ENCODE results near the gene TDRD9. TPM values are rescaled to one million over a fixed set of nuclear protein-coding genes. Genes with fewer than 3 reads are reported as not detected.

Gene TDRD9
- total RNA-seq, 1 donor from 2014 or later: 0.53 TPM

DNA sequence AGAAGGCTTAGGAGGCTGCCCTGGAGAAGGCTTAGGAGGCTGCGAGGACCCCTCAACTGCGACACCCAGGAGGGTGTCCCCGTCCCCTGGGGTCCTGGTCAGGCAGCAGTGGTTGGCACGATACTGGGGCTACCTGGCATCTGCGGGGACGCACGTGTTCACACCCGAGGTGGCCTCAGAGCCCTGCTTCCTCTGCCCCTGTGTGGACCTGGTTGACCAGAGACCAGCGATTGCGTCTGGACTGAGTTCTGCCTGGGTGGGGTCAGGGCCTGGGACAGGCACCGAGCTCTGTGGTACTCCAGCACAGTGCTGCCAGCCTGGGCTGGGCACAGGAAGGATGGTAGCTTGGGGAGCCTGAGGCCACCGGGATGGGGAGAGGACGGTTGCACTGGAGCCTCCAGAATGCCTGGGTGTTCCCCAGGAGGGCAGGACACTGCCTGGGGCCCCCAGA is 158.0 kb downstream of the TDRD9 start:
- TF ChIP-seq, protein P1, sequence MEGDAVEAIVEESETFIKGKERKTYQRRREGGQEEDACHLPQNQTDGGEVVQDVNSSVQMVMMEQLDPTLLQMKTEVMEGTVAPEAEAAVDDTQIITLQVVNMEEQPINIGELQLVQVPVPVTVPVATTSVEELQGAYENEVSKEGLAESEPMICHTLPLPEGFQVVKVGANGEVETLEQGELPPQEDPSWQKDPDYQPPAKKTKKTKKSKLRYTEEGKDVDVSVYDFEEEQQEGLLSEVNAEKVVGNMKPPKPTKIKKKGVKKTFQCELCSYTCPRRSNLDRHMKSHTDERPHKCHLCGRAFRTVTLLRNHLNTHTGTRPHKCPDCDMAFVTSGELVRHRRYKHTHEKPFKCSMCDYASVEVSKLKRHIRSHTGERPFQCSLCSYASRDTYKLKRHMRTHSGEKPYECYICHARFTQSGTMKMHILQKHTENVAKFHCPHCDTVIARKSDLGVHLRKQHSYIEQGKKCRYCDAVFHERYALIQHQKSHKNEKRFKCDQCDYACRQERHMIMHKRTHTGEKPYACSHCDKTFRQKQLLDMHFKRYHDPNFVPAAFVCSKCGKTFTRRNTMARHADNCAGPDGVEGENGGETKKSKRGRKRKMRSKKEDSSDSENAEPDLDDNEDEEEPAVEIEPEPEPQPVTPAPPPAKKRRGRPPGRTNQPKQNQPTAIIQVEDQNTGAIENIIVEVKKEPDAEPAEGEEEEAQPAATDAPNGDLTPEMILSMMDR (IDR thresholded peaks at IDR 0.05; ENCODE audit: insufficient read depth, low read length, severe bottlenecking): no peak
- DNase-seq (ENCODE audit: low read depth): no peak
- FAIRE-seq: no peak
- Histone ChIP-seq H3K4me3 (ENCODE audit: low read depth, low read length) (no peak overlapping the region), H3K36me3 (ENCODE audit: control insufficient read depth, insufficient read depth, low read length) (no peaks in the 10 kb centered on the region), H3K27me3 (ENCODE audit: control insufficient read depth, insufficient read depth, low read length) (peaks cover 2% of the 10 kb centered on the region)

DNA sequence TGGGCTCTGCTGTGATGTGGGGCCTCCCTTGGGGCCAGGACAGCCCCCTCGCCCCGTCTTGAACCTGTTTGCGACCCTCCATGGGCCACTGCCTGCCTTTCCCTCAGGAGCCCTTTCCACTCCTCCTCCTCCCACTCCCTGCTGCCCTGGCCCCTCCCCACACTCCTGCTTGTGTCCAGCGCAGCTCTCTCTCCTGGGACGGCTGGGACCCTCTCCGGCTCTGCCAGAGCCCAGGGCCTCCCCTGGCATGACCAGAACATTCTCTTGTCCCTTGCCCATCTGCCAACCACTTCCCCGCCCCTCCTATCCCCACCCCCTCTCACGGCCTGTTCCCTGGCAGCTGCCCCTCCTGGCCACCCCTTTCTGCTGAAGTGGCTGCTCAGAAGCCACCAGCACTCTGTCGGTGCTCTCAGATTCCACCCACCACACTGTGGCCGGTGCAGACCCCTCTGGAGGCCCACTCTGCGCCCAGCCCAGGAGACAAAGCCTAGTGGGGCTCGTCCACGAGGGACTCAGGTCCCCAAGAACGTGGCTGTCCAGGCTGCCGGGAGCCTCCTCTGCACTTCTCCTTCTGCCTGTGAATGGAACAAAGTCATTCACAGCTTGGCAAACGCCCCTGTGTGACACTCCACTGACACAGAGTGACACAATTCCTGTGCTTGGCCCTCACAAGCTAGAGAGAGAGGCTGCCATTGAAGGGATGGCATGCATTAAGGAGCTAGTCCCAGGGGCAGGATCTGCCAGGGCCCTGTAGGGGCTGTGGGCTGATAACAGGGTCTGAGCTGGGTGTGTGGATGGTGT is 158.6 kb downstream of the TDRD9 start:
- H3K27me3 ChIP-seq (ENCODE audit: control insufficient read depth, insufficient read depth, low read length): peaks cover 2% of the 10 kb centered on the region
- FAIRE-seq: no peak

DNA sequence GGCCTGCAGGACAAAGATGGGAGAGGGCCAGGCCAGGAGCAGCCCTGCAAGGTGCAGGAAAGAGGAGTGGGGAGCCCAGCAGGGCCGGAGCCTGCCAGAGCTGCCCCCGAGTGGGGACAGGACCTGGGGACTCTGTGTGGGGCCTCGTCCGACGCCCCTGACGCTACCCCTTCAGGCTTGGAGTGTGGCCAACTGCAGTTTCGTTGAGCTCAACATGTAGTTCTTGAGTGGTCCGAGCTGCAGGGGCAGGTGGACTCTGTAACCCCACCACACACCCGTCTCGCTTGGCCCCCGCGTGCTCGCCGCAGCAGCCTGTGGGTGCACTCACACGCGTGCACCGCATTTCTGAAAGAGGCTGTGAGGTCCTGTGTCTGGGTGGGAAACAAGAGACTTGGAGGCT is 159.2 kb downstream of the TDRD9 start:
- TF ChIP-seq, protein P1 (IDR thresholded peaks at IDR 0.05; ENCODE audit: insufficient read depth, low read length, severe bottlenecking): no peak
- no peak for DNase-seq (ENCODE audit: low read depth)
- H3K27me3 ChIP-seq (ENCODE audit: control insufficient read depth, insufficient read depth, low read length): no peaks in the 10 kb centered on the region
- FAIRE-seq: no peak
- no peaks in the 10 kb centered on the region for H3K36me3 ChIP-seq (ENCODE audit: control insufficient read depth, insufficient read depth, low read length)
- no peak overlapping the region for H3K4me3 ChIP-seq (ENCODE audit: low read depth, low read length)

More for the DNA sequence above, 158.6 kb downstream of the TDRD9 start:
- no peak for DNase-seq (ENCODE audit: low read depth)
- Histone ChIP-seq H3K4me3 (ENCODE audit: low read depth, low read length) (no peak overlapping the region), H3K36me3 (ENCODE audit: control insufficient read depth, insufficient read depth, low read length) (no peaks in the 10 kb centered on the region)
- TF ChIP-seq, protein P1 (IDR thresholded peaks at IDR 0.05; ENCODE audit: insufficient read depth, low read length, severe bottlenecking): no peak

DNA sequence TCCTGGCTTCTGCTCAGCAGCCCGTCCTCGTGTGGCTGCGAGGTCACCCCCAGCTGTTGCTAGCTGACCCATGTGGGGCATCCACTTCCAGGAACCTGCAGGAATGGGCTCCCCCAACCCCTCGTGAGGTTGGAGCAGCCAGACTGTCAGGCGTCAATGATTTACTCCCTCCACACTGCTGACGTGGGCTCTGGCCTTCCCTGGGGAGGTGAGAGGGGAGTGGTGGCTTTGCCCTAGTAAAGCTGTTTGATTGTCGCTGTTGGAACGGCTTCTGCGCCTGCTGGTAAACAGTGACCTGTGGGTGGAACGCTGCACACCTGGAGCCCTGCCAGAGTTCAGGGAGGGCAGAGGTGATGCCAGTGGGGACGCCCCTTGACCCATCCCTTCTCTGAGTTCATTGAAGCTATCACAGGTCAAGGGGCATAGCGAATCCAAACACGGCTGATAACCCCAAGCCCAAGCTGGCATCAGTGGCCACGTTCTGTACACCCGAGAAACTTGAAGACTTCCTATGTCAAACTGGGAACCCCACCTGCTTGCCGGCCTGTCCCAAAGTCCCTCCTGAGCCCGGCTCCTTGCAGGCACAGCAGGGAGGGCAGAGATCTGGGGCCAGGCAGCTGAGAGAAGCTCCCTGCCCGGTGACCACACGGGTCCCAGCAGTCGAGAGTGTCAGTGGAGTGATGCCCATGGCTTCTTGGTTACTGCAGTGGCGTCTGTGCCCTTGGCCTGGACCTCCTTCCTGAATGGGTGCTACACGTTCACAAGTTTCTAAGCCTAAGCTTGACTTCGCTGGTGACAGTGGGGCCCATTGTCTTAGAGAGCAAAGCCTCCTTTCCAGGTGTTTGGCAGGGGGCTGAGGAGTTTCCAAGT is 160.0 kb downstream of the TDRD9 start:
- Histone ChIP-seq H3K4me3 (ENCODE audit: low read depth, low read length) (no peak overlapping the region), H3K36me3 (ENCODE audit: control insufficient read depth, insufficient read depth, low read length) (no peaks in the 10 kb centered on the region), H3K27me3 (ENCODE audit: control insufficient read depth, insufficient read depth, low read length) (no peaks in the 10 kb centered on the region)
- TF ChIP-seq, protein P1 (IDR thresholded peaks at IDR 0.05; ENCODE audit: insufficient read depth, low read length, severe bottlenecking): no peak
- FAIRE-seq (no peak), DNase-seq (ENCODE audit: low read depth) (no peak)

DNA sequence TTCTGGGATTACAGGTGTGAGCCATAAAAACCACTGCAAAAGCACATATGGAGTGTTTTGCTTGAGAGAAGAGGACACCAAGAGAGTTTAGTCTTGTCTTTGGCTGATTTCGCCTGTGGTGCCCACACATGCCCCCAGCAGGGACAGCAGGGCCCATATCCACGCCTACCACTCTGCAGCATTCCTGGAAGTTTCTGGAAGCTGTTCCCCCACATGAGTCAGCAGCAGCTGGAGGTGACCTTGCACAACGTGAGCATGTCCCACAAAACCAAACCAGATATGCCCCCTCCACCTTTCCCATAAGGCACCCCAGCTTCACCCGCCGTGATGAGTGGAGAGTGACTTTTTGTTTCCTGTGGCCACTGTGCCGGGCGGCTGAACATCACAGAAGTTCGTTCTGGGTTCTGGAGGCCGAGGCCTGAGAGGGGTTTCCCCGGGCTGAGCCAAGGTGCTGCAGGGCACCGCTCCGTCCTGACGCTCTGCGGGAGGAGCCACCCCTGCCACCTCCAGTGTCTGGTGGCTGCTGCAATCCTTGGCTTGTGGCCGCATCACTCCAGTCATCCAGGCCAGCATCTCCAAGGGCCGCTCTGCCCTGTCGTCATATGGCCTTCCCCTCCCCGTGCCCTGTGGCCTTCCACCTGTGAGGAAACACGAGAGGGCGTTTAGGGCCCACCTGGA is 162.0 kb downstream of the TDRD9 start:
- FAIRE-seq: no peak

More for the DNA sequence above, 162.0 kb downstream of the TDRD9 start:
- DNase-seq (ENCODE audit: low read depth): no peak
- no peak overlapping the region for H3K4me3 ChIP-seq (ENCODE audit: low read depth, low read length)
- H3K36me3 ChIP-seq (ENCODE audit: control insufficient read depth, insufficient read depth, low read length): no peaks in the 10 kb centered on the region
- no peaks in the 10 kb centered on the region for H3K27me3 ChIP-seq (ENCODE audit: control insufficient read depth, insufficient read depth, low read length)
- TF ChIP-seq, protein P1 (IDR thresholded peaks at IDR 0.05; ENCODE audit: insufficient read depth, low read length, severe bottlenecking): no peak
